ENCODE measurements around the gene ST3GAL3. TPM values are rescaled to one million over a fixed set of nuclear protein-coding genes. Genes with fewer than 3 reads are reported as not detected.

The ST3GAL3 gene, protein sequence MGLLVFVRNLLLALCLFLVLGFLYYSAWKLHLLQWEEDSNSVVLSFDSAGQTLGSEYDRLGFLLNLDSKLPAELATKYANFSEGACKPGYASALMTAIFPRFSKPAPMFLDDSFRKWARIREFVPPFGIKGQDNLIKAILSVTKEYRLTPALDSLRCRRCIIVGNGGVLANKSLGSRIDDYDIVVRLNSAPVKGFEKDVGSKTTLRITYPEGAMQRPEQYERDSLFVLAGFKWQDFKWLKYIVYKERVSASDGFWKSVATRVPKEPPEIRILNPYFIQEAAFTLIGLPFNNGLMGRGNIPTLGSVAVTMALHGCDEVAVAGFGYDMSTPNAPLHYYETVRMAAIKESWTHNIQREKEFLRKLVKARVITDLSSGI
- 23.9 TPM for polyA plus RNA-seq (2013, experiment 1 of 2)
- polyA plus RNA-seq (2013, experiment 2 of 2) = 22.3 TPM

DNA sequence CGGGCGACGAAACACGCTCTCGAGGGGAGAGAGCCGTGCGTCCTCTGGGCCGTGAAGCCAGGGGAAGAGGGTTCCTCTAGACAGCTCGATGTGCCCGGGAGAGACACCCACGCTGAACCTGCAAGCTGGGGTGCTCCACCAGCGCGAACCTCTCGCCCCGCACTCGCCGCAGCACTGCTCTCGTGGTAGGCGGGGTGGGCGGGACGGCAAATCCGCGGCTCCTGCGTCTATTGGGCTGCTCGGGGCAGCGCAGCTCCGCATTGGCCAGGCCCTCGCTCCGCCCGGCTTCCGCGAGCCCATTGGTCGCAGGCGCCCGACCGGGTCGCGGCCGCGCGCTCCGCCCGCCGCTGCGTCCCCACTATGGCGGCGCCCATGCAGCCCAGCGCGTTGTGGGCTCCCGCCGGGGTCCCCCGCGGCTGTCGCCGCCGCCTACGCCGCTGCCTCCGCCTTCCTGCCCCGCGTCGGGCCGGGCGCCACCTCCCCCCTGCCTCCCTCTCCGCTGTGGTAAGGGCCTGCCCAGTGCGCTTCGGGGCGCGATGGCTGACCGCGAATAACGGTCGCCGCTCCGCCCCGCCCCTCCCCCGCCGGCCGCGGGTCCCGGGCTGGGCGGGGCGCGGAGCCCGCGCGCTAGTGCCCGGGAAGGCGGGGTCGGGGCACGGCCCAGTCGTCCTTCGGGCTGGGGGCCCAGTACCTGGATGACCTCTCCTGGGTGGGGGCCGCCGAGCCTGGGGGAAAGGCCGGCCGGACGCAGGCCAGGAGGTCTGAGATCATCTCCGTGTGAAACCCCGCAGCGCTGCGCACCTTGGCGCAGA lies at the start of gene ST3GAL3:
Gene ST3GAL3 (plus strand): TSS at position 347 of the 812 bp plus-strand sequence. CDS start 28,727 bp downstream, outside the sequence.
- Histone ChIP-seq H3K23ac (ENCODE audit: low read depth, low read length, poor library complexity) (peak within 1 kb of the TSS; percentile 100), H4K91ac (ENCODE audit: low read depth, low read length, poor library complexity) (no peak within 1 kb of the TSS), H3K36me3 (replicated peaks in 1 of 2; ENCODE audit: control insufficient read depth in 2 of 2, insufficient read depth in 2 of 2, low read length in 2 of 2) (peaks cover 16 to 71% of the 10 kb centered on the region in 2 donors), H3K18ac (ENCODE audit: low read length) (peak within 1 kb of the TSS; percentile 100), H3K79me1 (ENCODE audit: low read depth, low read length) (peaks cover 3% of the 10 kb centered on the region), H3K4me1 (ENCODE audit: control insufficient read depth in 2 of 2, insufficient read depth in 1 of 2, low read depth in 1 of 2, low read length in 2 of 2) (peaks cover 2 to 6% of the 10 kb centered on the region in 2 donors), H2AK5ac (ENCODE audit: low read depth, low read length) (peak within 1 kb of the TSS; percentile 89), H2AFZ (ENCODE audit: low read length) (peak within 1 kb of the TSS; percentile 98), H4K8ac (ENCODE audit: low read depth, low read length) (no peak within 1 kb of the TSS), H2BK15ac (ENCODE audit: low read length) (peak within 1 kb of the TSS; percentile 30), H3K27ac (replicated peaks; ENCODE audit: low read length) (peak within 1 kb of the TSS; percentile 90), H3K9ac (ENCODE audit: low read depth, low read length, poor library complexity) (peak within 1 kb of the TSS; percentile 98), H2BK120ac (ENCODE audit: low read depth, low read length) (peak within 1 kb of the TSS; percentile 58), H2BK12ac (ENCODE audit: low read length) (peak within 1 kb of the TSS; percentile 27), H3K4ac (ENCODE audit: low read length) (peak within 1 kb of the TSS; percentile 90), H3K4me2 (ENCODE audit: insufficient read depth, low read length, poor library complexity, severe bottlenecking) (peak within 1 kb of the TSS; percentile 100), H3K4me3 (ENCODE audit: low read length in 2 of 2) (peak within 1 kb of the TSS; percentile 93 to 99), H3K9me3 (replicated peaks in 1 of 2; ENCODE audit: control insufficient read depth in 2 of 2, insufficient read depth in 1 of 2, low read depth in 1 of 2, low read length in 2 of 2) (no peaks in the 10 kb centered on the region), H3K27me3 (ENCODE audit: control insufficient read depth in 3 of 3, insufficient read depth in 3 of 3, low read depth in 1 of 3, low read length in 3 of 3) (no peaks in the 10 kb centered on the region), H3K14ac (ENCODE audit: low read length) (peak within 1 kb of the TSS; percentile 91), H2BK5ac (ENCODE audit: low read length) (peak within 1 kb of the TSS; percentile 88)
- WGBS, 2 donors (ENCODE audit: extremely low coverage in 2 of 2, insufficient read length in 2 of 2, insufficient replicate concordance in 1 of 2) = no CpG with 5 or more reads among the region's 103 CpGs
- peak; percentile 85 for DNase-seq (ENCODE audit: low spot score)

DNA sequence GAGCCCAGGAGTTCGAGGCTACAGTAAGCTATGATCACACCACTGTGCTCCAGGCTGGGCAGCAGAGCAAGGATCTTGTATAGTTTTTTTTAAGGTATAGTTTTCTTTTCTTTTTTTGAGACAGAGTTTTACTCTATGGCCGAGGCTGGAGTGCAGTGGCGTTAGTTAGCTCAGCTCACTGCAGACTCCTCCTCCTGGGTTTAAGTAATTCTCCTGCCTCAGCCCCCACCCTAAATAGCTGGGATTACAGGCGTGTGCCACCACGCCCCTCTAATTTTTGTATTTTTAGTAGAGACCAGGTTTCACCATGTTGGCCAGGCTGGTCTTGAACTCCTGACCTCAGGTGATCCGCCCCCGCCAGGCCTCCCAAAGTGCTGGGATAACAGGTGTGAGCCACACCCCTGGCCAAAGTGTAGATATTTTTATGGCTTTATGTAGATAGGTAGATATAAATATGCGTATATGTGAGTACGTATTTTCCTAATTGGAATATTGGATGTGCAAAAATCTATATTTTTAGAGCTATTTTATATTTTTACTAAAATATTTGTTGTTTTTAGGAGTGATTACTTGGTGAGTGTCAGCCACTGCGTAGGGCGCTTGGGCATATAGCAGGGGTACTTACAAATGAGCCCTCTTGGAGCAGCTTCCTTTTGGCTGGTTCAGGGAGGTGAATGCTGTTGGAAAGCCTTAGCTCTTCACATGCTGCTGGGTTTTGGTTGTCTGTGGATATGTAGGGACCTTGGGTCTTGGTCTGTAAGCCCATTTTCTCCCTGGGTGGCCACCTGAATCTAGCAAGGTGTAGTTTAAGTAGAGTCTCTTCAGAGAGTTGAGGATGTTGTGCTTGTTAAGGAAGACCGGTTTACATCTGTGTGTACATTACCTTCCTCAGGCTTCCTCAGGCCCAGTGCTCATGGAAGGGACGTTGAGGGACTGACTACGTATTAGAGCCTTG lies 47.8 kb upstream of the ST3GAL3 start:
- no peak overlapping the region for H2BK15ac ChIP-seq (ENCODE audit: low read length)
- H3K4ac ChIP-seq (ENCODE audit: low read length) = no peak overlapping the region
- no peak overlapping the region for H3K27ac ChIP-seq (replicated peaks; ENCODE audit: low read length)
- H2AK5ac ChIP-seq (ENCODE audit: low read depth, low read length) = no peak overlapping the region
- H3K36me3 ChIP-seq (replicated peaks in 1 of 2; ENCODE audit: control insufficient read depth in 2 of 2, insufficient read depth in 2 of 2, low read length in 2 of 2) = peaks cover 38 to 98% of the 10 kb centered on the region in 2 donors
- no peak overlapping the region for H3K23ac ChIP-seq (ENCODE audit: low read depth, low read length, poor library complexity)
- no peak overlapping the region for H3K4me2 ChIP-seq (ENCODE audit: insufficient read depth, low read length, poor library complexity, severe bottlenecking)
- H3K79me1 ChIP-seq (ENCODE audit: low read depth, low read length) = peaks cover 1% of the 10 kb centered on the region
- 100% methylated on average over 2 of the region's 14 CpGs; no CpG with 5 or more reads in 1 of the 2 donors for WGBS, 2 donors (ENCODE audit: extremely low coverage in 2 of 2, insufficient read length in 2 of 2, insufficient replicate concordance in 1 of 2)
- H2BK12ac ChIP-seq (ENCODE audit: low read length) = no peak overlapping the region
- no peak overlapping the region for H4K91ac ChIP-seq (ENCODE audit: low read depth, low read length, poor library complexity)
- no peaks in the 10 kb centered on the region for H3K4me1 ChIP-seq (ENCODE audit: control insufficient read depth in 2 of 2, insufficient read depth in 1 of 2, low read depth in 1 of 2, low read length in 2 of 2)
- no peak overlapping the region for H3K14ac ChIP-seq (ENCODE audit: low read length)
- H3K4me3 ChIP-seq (ENCODE audit: low read length in 2 of 2) = no peak overlapping the region
- no peak overlapping the region for H4K8ac ChIP-seq (ENCODE audit: low read depth, low read length)
- no peak overlapping the region for H2BK5ac ChIP-seq (ENCODE audit: low read length)
- no peak overlapping the region for H3K18ac ChIP-seq (ENCODE audit: low read length)
- no peak for DNase-seq (ENCODE audit: low spot score)
- no peak overlapping the region for H3K9ac ChIP-seq (ENCODE audit: low read depth, low read length, poor library complexity)
- no peak overlapping the region for H2BK120ac ChIP-seq (ENCODE audit: low read depth, low read length)
- no peak overlapping the region for H2AFZ ChIP-seq (ENCODE audit: low read length)
- no peaks in the 10 kb centered on the region for H3K9me3 ChIP-seq (replicated peaks in 1 of 2; ENCODE audit: control insufficient read depth in 2 of 2, insufficient read depth in 1 of 2, low read depth in 1 of 2, low read length in 2 of 2)
- H3K27me3 ChIP-seq (ENCODE audit: control insufficient read depth in 3 of 3, insufficient read depth in 3 of 3, low read depth in 1 of 3, low read length in 3 of 3) = no peaks in the 10 kb centered on the region

DNA sequence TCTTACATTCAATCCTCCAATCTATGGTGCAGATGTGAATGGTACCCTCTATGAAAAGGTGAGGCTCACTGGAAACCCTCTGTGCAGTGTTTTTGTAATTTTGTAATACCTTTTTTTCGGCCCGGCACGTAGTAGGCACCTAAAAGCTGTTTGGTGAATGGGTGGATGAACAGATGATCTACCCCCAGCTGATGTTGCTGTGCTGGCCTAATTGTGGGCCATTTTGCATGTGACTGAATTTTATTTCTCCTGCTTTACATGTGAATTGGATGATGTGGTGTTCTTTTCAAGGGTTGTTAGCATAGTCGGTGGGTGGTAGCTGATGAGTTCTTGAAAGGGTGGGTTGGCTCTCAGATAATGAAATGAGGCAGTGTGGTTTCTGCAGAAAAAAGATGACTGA lies 47.0 kb upstream of the ST3GAL3 start:
- Histone ChIP-seq H2BK120ac (ENCODE audit: low read depth, low read length) (no peak overlapping the region), H2AFZ (ENCODE audit: low read length) (no peak overlapping the region), H3K4me1 (ENCODE audit: control insufficient read depth in 2 of 2, insufficient read depth in 1 of 2, low read depth in 1 of 2, low read length in 2 of 2) (no peaks in the 10 kb centered on the region), H3K4me2 (ENCODE audit: insufficient read depth, low read length, poor library complexity, severe bottlenecking) (no peak overlapping the region), H3K9me3 (replicated peaks in 1 of 2; ENCODE audit: control insufficient read depth in 2 of 2, insufficient read depth in 1 of 2, low read depth in 1 of 2, low read length in 2 of 2) (no peaks in the 10 kb centered on the region), H2BK15ac (ENCODE audit: low read length) (no peak overlapping the region), H3K27me3 (ENCODE audit: control insufficient read depth in 3 of 3, insufficient read depth in 3 of 3, low read depth in 1 of 3, low read length in 3 of 3) (no peaks in the 10 kb centered on the region), H3K18ac (ENCODE audit: low read length) (no peak overlapping the region), H3K9ac (ENCODE audit: low read depth, low read length, poor library complexity) (no peak overlapping the region), H3K23ac (ENCODE audit: low read depth, low read length, poor library complexity) (no peak overlapping the region), H3K4ac (ENCODE audit: low read length) (no peak overlapping the region), H4K8ac (ENCODE audit: low read depth, low read length) (no peak overlapping the region), H3K79me1 (ENCODE audit: low read depth, low read length) (peaks cover 1% of the 10 kb centered on the region), H3K27ac (replicated peaks; ENCODE audit: low read length) (no peak overlapping the region), H4K91ac (ENCODE audit: low read depth, low read length, poor library complexity) (no peak overlapping the region), H2AK5ac (ENCODE audit: low read depth, low read length) (no peak overlapping the region), H3K14ac (ENCODE audit: low read length) (no peak overlapping the region), H2BK12ac (ENCODE audit: low read length) (no peak overlapping the region), H2BK5ac (ENCODE audit: low read length) (no peak overlapping the region), H3K4me3 (ENCODE audit: low read length in 2 of 2) (no peak overlapping the region), H3K36me3 (replicated peaks in 1 of 2; ENCODE audit: control insufficient read depth in 2 of 2, insufficient read depth in 2 of 2, low read length in 2 of 2) (peaks cover 39 to 98% of the 10 kb centered on the region in 2 donors)
- DNase-seq (ENCODE audit: low spot score) = no peak
- no CpG with 5 or more reads among the region's 4 CpGs for WGBS, 2 donors (ENCODE audit: extremely low coverage in 2 of 2, insufficient read length in 2 of 2, insufficient replicate concordance in 1 of 2)
